Activated CD8-positive, alpha-beta T cell treated with anti-CD3 and anti-CD28 coated beads for 36 hours (primary cell): ENCODE measurements around the gene LYRM7. TPM values are rescaled to one million over a fixed set of nuclear protein-coding genes. Genes with fewer than 3 reads are reported as not detected.

Experiments used
- ATAC-seq: fragments of 200-7000 bp; cut with Tn5 transposase; one replicate; pipeline ENCODE4 v1.10.0; 2021; ENCODE audit warnings: mild to moderate bottlenecking, moderate library complexity
- CTCF ChIA-PET: fragments of 350-600 bp; sonication (Branson Sonifier 250); formaldehyde crosslinking; loops from one replicate; lab custom pipeline; 2021; ENCODE audit warnings: antibody characterized with exemption; lab: Charles Lee
- POLR2A ChIA-PET: fragments of 350-600 bp; sonication (Branson Sonifier 250); formaldehyde crosslinking; loops from one replicate; lab custom pipeline; 2021; ENCODE audit warnings: antibody characterized with exemption; lab: Charles Lee
- DNase-seq: peaks from one replicate; pipeline ENCODE4 v3.0.0-alpha.2; 2020
- H3K27ac Mint-ChIP-seq: one replicate; pipeline ENCODE4 v1.8.0; 2021; ENCODE audit warnings: mild to moderate bottlenecking, mixed read lengths
- H3K27me3 Mint-ChIP-seq: one replicate; pipeline ENCODE4 v1.8.0; 2021; ENCODE audit warnings: mixed read lengths
- H3K36me3 Mint-ChIP-seq: one replicate; pipeline ENCODE4 v1.8.0; 2021; ENCODE audit warnings: low read depth, mixed read lengths
- H3K4me1 Mint-ChIP-seq: one replicate; pipeline ENCODE4 v1.8.0; 2021; ENCODE audit warnings: low read depth, mixed read lengths
- H3K4me3 Mint-ChIP-seq: one replicate; pipeline ENCODE4 v1.8.0; 2021; ENCODE audit warnings: mild to moderate bottlenecking, moderate library complexity, mixed read lengths
- H3K9me3 Mint-ChIP-seq: one replicate; pipeline ENCODE4 v1.8.0; 2021; ENCODE audit warnings: mixed read lengths
- CTCF ChIP-seq: fragments of 200-600 bp; IDR thresholded peaks from one replicate; pipeline ENCODE4 v1.8.0; 2022; ENCODE audit warnings: antibody characterized with exemption, mild to moderate bottlenecking
- intact Hi-C: fragments of 100-400 bp; cut with micrococcal nuclease; formaldehyde crosslinking; loops from one replicate; pipeline ENCODE4 v1.10.0; 2022
- total RNA-seq, 2 experiments: library from RNA; stranded (reverse); gene quantifications; one replicate each; pipeline ENCODE4 v1.2.3, GENCODE V29; 2021

The LYRM7 gene
- total RNA-seq, 2 experiments from 2014 or later = 23.2 to 24.0 TPM

GRCh38 chr5:131196331-131196730, 25.6 kb downstream of the LYRM7 start:
- no peak for ATAC-seq

GRCh38 chr5:131198625-131199024, 27.9 kb downstream of the LYRM7 start:
- POLR2A ChIA-PET = interaction anchor here (0.9 kb wide), 1 partner anchor 13 kb away, joined by 4 read pairs; no protein-coding TSS in a partner anchor
- no peak for TF ChIP-seq CTCF
- no peak for ATAC-seq
- Mint-ChIP-seq H3K4me1 (peaks cover 13% of the 10 kb centered on the region), H3K27ac (no peak overlapping the region), H3K9me3 (no peaks in the 10 kb centered on the region), H3K27me3 (no peaks in the 10 kb centered on the region), H3K4me3 (no peak overlapping the region), H3K36me3 (peaks cover 13% of the 10 kb centered on the region)
- CTCF ChIA-PET = interaction anchor here (1.4 kb wide), 1 partner anchor 9 kb away, joined by 4 read pairs; no protein-coding TSS in a partner anchor
- no peak for DNase-seq
- intact Hi-C loops = no loop called here

More at GRCh38 chr5:131196331-131196730, 25.6 kb downstream of the LYRM7 start:
- Mint-ChIP-seq H3K4me1 (peaks cover 15% of the 10 kb centered on the region), H3K27me3 (no peaks in the 10 kb centered on the region), H3K4me3 (no peak overlapping the region), H3K9me3 (no peaks in the 10 kb centered on the region), H3K36me3 (peaks cover 16% of the 10 kb centered on the region), H3K27ac (no peak overlapping the region)
- intact Hi-C loops = no loop called here
- ChIA-PET CTCF (interaction anchor here (1.1 kb wide), 1 partner anchor 21 kb away, joined by 3 read pairs; no protein-coding TSS in a partner anchor), POLR2A (no interaction called here)
- DNase-seq = no peak
- TF ChIP-seq CTCF = no peak

GRCh38 chr5:131200560-131200959, 29.8 kb downstream of the LYRM7 start:
- Mint-ChIP-seq H3K9me3 (no peaks in the 10 kb centered on the region), H3K27me3 (no peaks in the 10 kb centered on the region), H3K36me3 (peaks cover 11% of the 10 kb centered on the region), H3K4me3 (no peak overlapping the region), H3K4me1 (peaks cover 6% of the 10 kb centered on the region), H3K27ac (no peak overlapping the region)
- intact Hi-C loops = no loop called here
- DNase-seq (no peak), ATAC-seq (no peak)
- no peak for TF ChIP-seq CTCF
- CTCF ChIA-PET = interaction anchor here (2.2 kb wide), 1 partner anchor 9 kb away, joined by 7 read pairs; no protein-coding TSS in a partner anchor
- POLR2A ChIA-PET = no interaction called here

GRCh38 chr5:131204964-131205363, 34.2 kb downstream of the LYRM7 start:
- POLR2A ChIA-PET = interaction anchor here (1.1 kb wide), 1 partner anchor 9 kb away, joined by 4 read pairs; no protein-coding TSS in a partner anchor

More at GRCh38 chr5:131204964-131205363, 34.2 kb downstream of the LYRM7 start:
- DNase-seq (no peak), ATAC-seq (no peak)
- no peak for TF ChIP-seq CTCF
- Mint-ChIP-seq H3K4me3 (no peak overlapping the region), H3K27ac (no peak overlapping the region), H3K9me3 (no peaks in the 10 kb centered on the region), H3K27me3 (no peaks in the 10 kb centered on the region), H3K36me3 (peaks cover 7% of the 10 kb centered on the region), H3K4me1 (peaks cover 33% of the 10 kb centered on the region)
- intact Hi-C loops = no loop called here
- CTCF ChIA-PET = no interaction called here
